LNCAP (cell line): ENCODE data around the gene SUCLG1.

ENCODE experiments used
- CTCF ChIP-seq: fragments of 450-650 bp; IDR thresholded peaks from 2 replicates; pipeline ENCODE4 v1.5.1; 2017; ENCODE audit warnings: mild to moderate bottlenecking

SUCLG1 gene

GRCh38 chr2:84450288-84451227 lies 8.5 kb downstream of the SUCLG1 start:
- TF ChIP-seq CTCF = no peak

GRCh38 chr2:84449711-84450110 lies 9.4 kb downstream of the SUCLG1 start:
- no peak for TF ChIP-seq CTCF

- TF ChIP-seq CTCF = no peak
Measured at GRCh38 chr2:84449055-84449454, 10.0 kb downstream of the SUCLG1 start.

GRCh38 chr2:84443477-84443876 lies 15.6 kb downstream of the SUCLG1 start:
- no peak for TF ChIP-seq CTCF

- TF ChIP-seq CTCF = no peak
Measured at GRCh38 chr2:84442888-84443287, 16.2 kb downstream of the SUCLG1 start.

GRCh38 chr2:84441505-84441904 lies 17.6 kb downstream of the SUCLG1 start:
- TF ChIP-seq CTCF = no peak

- no peak for TF ChIP-seq CTCF
Measured at GRCh38 chr2:84441036-84441435, 18.0 kb downstream of the SUCLG1 start.
